Testis (tissue), 2 donors: ENCODE data around the gene IL1B.

Experiments used
- CTCF ChIP-seq, 3 experiments: fragments of 450-650 bp in 2 of 3; fragments of 200-600 bp in 1 of 3; sonication (generic) in 1 of 3; IDR thresholded peaks; one replicate each; pipeline ENCODE4 v1.5.1; 2016 to 2019; ENCODE audit warnings: antibody characterized with exemption in 3 of 3, mild to moderate bottlenecking in 2 of 3, moderate library complexity in 1 of 3
- POLR2A ChIP-seq: fragments of 450-650 bp; IDR thresholded peaks from one replicate; pipeline ENCODE4 v1.6.1; 2017; ENCODE audit warnings: antibody characterized with exemption, mild to moderate bottlenecking, moderate library complexity

DNA sequence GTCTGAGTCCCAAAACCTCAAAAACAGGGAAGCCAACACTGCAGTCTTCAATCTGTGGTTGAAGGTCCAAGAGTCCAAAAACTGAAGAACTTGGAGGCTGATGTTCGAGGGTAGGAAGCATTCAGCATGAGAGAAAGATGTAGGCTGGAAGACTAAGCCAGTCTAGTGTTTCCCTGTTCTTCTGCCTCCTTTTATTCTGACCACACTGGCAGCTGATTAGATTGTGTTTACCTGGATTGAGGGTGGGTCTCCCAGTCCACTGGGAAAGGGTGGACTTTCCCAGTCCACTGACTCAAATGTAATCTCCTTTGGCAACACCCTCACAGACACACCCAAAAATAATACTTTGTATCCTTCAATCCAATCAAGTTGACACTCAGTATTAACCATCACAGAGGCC lies 27.5 kb upstream of the IL1B start:
- TF ChIP-seq CTCF (IDR thresholded peaks at IDR 0.05) (no peak), POLR2A (no peak)
